ENCODE results near the gene UBE2QL1.

DNA sequence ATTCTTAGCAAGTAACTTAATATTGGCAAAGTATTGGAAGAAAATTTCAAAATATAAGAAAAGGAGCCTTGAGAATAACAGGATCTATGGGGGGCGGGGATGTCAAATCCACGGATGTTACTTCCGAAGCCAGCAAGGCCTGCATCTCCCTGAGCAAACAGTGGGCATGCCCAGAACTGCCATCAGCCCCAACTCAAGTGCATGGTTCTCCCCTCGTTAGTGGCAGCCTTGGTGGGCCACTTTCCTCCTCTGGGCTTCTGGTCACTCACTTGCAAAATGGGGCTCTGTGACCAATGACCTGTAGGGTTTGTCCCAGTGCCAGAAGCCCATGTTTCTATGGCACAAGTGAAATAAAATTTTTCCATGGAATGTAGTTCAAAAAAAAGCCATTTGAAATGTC is 43.1 kb upstream of the UBE2QL1 start:
- TF ChIP-seq, protein P1, sequence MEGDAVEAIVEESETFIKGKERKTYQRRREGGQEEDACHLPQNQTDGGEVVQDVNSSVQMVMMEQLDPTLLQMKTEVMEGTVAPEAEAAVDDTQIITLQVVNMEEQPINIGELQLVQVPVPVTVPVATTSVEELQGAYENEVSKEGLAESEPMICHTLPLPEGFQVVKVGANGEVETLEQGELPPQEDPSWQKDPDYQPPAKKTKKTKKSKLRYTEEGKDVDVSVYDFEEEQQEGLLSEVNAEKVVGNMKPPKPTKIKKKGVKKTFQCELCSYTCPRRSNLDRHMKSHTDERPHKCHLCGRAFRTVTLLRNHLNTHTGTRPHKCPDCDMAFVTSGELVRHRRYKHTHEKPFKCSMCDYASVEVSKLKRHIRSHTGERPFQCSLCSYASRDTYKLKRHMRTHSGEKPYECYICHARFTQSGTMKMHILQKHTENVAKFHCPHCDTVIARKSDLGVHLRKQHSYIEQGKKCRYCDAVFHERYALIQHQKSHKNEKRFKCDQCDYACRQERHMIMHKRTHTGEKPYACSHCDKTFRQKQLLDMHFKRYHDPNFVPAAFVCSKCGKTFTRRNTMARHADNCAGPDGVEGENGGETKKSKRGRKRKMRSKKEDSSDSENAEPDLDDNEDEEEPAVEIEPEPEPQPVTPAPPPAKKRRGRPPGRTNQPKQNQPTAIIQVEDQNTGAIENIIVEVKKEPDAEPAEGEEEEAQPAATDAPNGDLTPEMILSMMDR (IDR thresholded peaks at IDR 0.05), result no peak
- TF ChIP-seq POLR2AphosphoS5 (IDR thresholded peaks at IDR 0.05) (no peak), POLR2A (IDR thresholded peaks at IDR 0.05) (no peak)

All from gastroesophageal sphincter (tissue), 3 donors.